ENCODE data around the gene PAGE4.

Gene PAGE4

GRCh38 chrX:49877397-49878101 lies 48.4 kb downstream of the PAGE4 start:
- DNase-seq: peak; percentile 50

GRCh38 chrX:49878128-49878833 lies 49.2 kb downstream of the PAGE4 start:
- no peak for DNase-seq

- DNase-seq: peak; percentile 54
Observed at GRCh38 chrX:49878834-49879655, 49.9 kb downstream of the PAGE4 start, which contains the start of gene USP27X. USP27X (plus strand) TSS chrX:49879484; CDS start chrX:49880308, 824 bp downstream.

- no peak for DNase-seq
Observed at GRCh38 chrX:49879656-49880277, 50.7 kb downstream of the PAGE4 start.

- no peak for DNase-seq
Observed at GRCh38 chrX:49880668-49881067, 51.6 kb downstream of the PAGE4 start.

Data from MV-4-11 (cell line).